Measurements from ENCODE around the gene RB1.
A peak's percentile ranks its signal among the peaks of the same experiment; 100 is the strongest.
"Not testable (repeated sequence)": the region's sequence is repeated elsewhere in the genome, so short reads cannot be mapped to it uniquely, and the experiment has no call there.

The RB1 gene

GRCh38 chr13:48401480-48401879, 97.9 kb downstream of the RB1 start:
- Histone ChIP-seq H3K27ac (peak overlapping the region in 18 of 21 experiments; percentile 34 to 95 (median 74)), H3K4me3 (no peak overlapping the region)

GRCh38 chr13:48402325-48402932, 98.9 kb downstream of the RB1 start:
- Histone ChIP-seq H3K27ac (peak overlapping the region in 18 of 21 experiments; percentile 39 to 95 (median 72)), H3K4me3 (no peak overlapping the region)

- Histone ChIP-seq H3K27ac (peak overlapping the region in 20 of 21 experiments; percentile 11 to 95 (median 74)), H3K4me3 (peak overlapping the region in 1 of 7 experiments; percentile 11)
Measured at GRCh38 chr13:48403151-48403631, 99.6 kb downstream of the RB1 start.

GRCh38 chr13:48403913-48404312, 100.4 kb downstream of the RB1 start:
- Histone ChIP-seq H3K4me3 (no peak overlapping the region), H3K27ac (peak overlapping the region in 19 of 21 experiments; percentile 56 to 95 (median 75))

GRCh38 chr13:48404952-48405351, 101.4 kb downstream of the RB1 start:
- Histone ChIP-seq H3K4me3 (no peak overlapping the region), H3K27ac (peak overlapping the region in 16 of 21 experiments; percentile 69 to 95 (median 78))

GRCh38 chr13:48405875-48406274, 102.3 kb downstream of the RB1 start:
- peak overlapping the region in 16 of 21 experiments; percentile 11 to 95 (median 68) for H3K27ac ChIP-seq
- no peak overlapping the region for H3K4me3 ChIP-seq

GRCh38 chr13:48410199-48410598, 106.6 kb downstream of the RB1 start:
- H3K4me3 ChIP-seq, result peak overlapping the region; percentile 39 to 52 (median 44)
- peak overlapping the region in 18 of 21 experiments; percentile 44 to 95 (median 81) for H3K27ac ChIP-seq

GRCh38 chr13:48411147-48411794, 107.7 kb downstream of the RB1 start:
- Histone ChIP-seq H3K27ac (peak overlapping the region; percentile 26 to 95 (median 82)), H3K4me3 (peak overlapping the region; percentile 39 to 52 (median 44))

- Histone ChIP-seq H3K4me3 (peak overlapping the region; percentile 39 to 52 (median 44)), H3K27ac (peak overlapping the region; percentile 26 to 95 (median 82))
Measured at GRCh38 chr13:48411841-48412531, 108.4 kb downstream of the RB1 start.

GRCh38 chr13:48412881-48413351, 109.4 kb downstream of the RB1 start, which contains the start of gene LPAR6:
TSS of gene LPAR6 (minus strand) at chr13:48413113. CDS start at chr13:48412423, 690 bp downstream.
- peak within 1 kb of the TSS; percentile 26 to 95 (median 82) for H3K27ac ChIP-seq
- peak within 1 kb of the TSS; percentile 39 to 52 (median 44) for H3K4me3 ChIP-seq

GRCh38 chr13:48414501-48414900, 111.0 kb downstream of the RB1 start:
- Histone ChIP-seq H3K27ac (peak overlapping the region in 5 of 21 experiments; percentile 82 to 95 (median 90)), H3K4me3 (no peak overlapping the region)

GRCh38 chr13:48415516-48415915, 112.0 kb downstream of the RB1 start:
- Histone ChIP-seq H3K4me3 (no peak overlapping the region), H3K27ac (peak overlapping the region in 6 of 21 experiments; percentile 10 to 95 (median 50))

- not testable (repeated sequence) for H3K27ac ChIP-seq, H3K4me3 ChIP-seq
Measured at GRCh38 chr13:48422003-48422402, 118.5 kb downstream of the RB1 start.

GRCh38 chr13:48424212-48424611, 120.7 kb downstream of the RB1 start:
- Histone ChIP-seq H3K27ac (no peak overlapping the region), H3K4me3 (no peak overlapping the region)

GRCh38 chr13:48426052-48426451, 122.5 kb downstream of the RB1 start:
- peak overlapping the region in 1 of 21 experiments; percentile 11 for H3K27ac ChIP-seq

GRCh38 chr13:48426755-48427298, 123.3 kb downstream of the RB1 start:
- H3K4me3 ChIP-seq, H3K27ac ChIP-seq: not testable (repeated sequence)

More at GRCh38 chr13:48426052-48426451, 122.5 kb downstream of the RB1 start:
- no peak overlapping the region for H3K4me3 ChIP-seq

- no peak overlapping the region for H3K4me3 ChIP-seq
- peak overlapping the region in 3 of 21 experiments; percentile 11 to 43 (median 25) for H3K27ac ChIP-seq
Measured at GRCh38 chr13:48429036-48429435, 125.5 kb downstream of the RB1 start.

- Histone ChIP-seq H3K4me3 (no peak overlapping the region), H3K27ac (peak overlapping the region in 4 of 21 experiments; percentile 11 to 68 (median 34))
Measured at GRCh38 chr13:48429886-48430285, 126.3 kb downstream of the RB1 start.

- Histone ChIP-seq H3K27ac (peak overlapping the region in 17 of 21 experiments; percentile 1 to 75 (median 47)), H3K4me3 (no peak overlapping the region)
Measured at GRCh38 chr13:48431431-48431830, 127.9 kb downstream of the RB1 start.
